Loucy (cell line): ENCODE measurements around the gene KCNH2.

Experiments
- CTCF ChIP-seq: fragments of 200-600 bp; sonication (generic); conservative IDR thresholded peaks from 2 replicates; pipeline ENCODE4 v1.5.1; 2014; ENCODE audit warnings: mild to moderate bottlenecking, antibody characterized with exemption, low read length
- EZH2phosphoT487 ChIP-seq: fragments of 200-600 bp; IDR thresholded peaks from 2 replicates; pipeline ENCODE4 v1.6.1; 2018; ENCODE audit warnings: antibody characterized with exemption, mild to moderate bottlenecking, moderate library complexity, borderline replicate concordance

- no peak for TF ChIP-seq CTCF
- TF ChIP-seq EZH2phosphoT487, result no peak
Observed at GRCh38 chr7:150909200-150909995, 68.7 kb downstream of the KCNH2 start.
